Activated CD4-positive, alpha-beta T cell treated with anti-CD3 and anti-CD28 coated beads, Interleukin-2, amount 50 U/mL, for 1 hour (primary cell): ENCODE results near the gene CEP162.
"Not testable (repeated sequence)": the region's sequence is repeated elsewhere in the genome, so short reads cannot be mapped to it uniquely, and the experiment has no call there.

Experiments
- DNase-seq: peaks from one replicate; pipeline ENCODE4 v3.0.0-alpha.2; 2020

CEP162 gene

GRCh38 chr6:84137989-84138575, 89.4 kb downstream of the CEP162 start:
- DNase-seq, result no peak

- DNase-seq, result no peak
Observed at GRCh38 chr6:84137051-84137375, 90.4 kb downstream of the CEP162 start.

- no peak for DNase-seq
Observed at GRCh38 chr6:84136364-84137050, 90.9 kb downstream of the CEP162 start.

GRCh38 chr6:84135291-84135690, 92.2 kb downstream of the CEP162 start:
- DNase-seq, result no peak

- not testable (repeated sequence) for DNase-seq
Observed at GRCh38 chr6:84133385-84133784, 94.1 kb downstream of the CEP162 start.

- DNase-seq, result not testable (repeated sequence)
Observed at GRCh38 chr6:84129588-84129987, 97.9 kb downstream of the CEP162 start.

GRCh38 chr6:84123186-84123585, 104.3 kb downstream of the CEP162 start:
- no peak for DNase-seq

- DNase-seq, result no peak
Observed at GRCh38 chr6:84119277-84119676, 108.2 kb downstream of the CEP162 start.

GRCh38 chr6:84118191-84118590, 109.3 kb downstream of the CEP162 start:
- no peak for DNase-seq

- not testable (repeated sequence) for DNase-seq
Observed at GRCh38 chr6:84114933-84115594, 112.4 kb downstream of the CEP162 start.

GRCh38 chr6:84111351-84111750, 116.1 kb downstream of the CEP162 start:
- not testable (repeated sequence) for DNase-seq

- DNase-seq, result no peak
Observed at GRCh38 chr6:84107495-84107894, 119.9 kb downstream of the CEP162 start.

GRCh38 chr6:84105215-84105924, 122.1 kb downstream of the CEP162 start:
- not testable (repeated sequence) for DNase-seq

GRCh38 chr6:84103029-84103428, 124.4 kb downstream of the CEP162 start:
- no peak for DNase-seq

GRCh38 chr6:84095156-84095555, 132.3 kb downstream of the CEP162 start:
- DNase-seq, result no peak

- DNase-seq, result no peak
Observed at GRCh38 chr6:84093441-84094435, 133.7 kb downstream of the CEP162 start.

GRCh38 chr6:84089552-84089951, 137.9 kb downstream of the CEP162 start:
- no peak for DNase-seq

- DNase-seq, result no peak
Observed at GRCh38 chr6:84089081-84089480, 138.4 kb downstream of the CEP162 start.

- DNase-seq, result no peak
Observed at GRCh38 chr6:84086545-84087429, 140.7 kb downstream of the CEP162 start.

GRCh38 chr6:84086056-84086455, 141.4 kb downstream of the CEP162 start:
- DNase-seq, result no peak

- DNase-seq, result not testable (repeated sequence)
Observed at GRCh38 chr6:84084705-84085104, 142.7 kb downstream of the CEP162 start.
